Mammary epithelial cell (primary cell): ENCODE data around the gene HMCN2.

Source experiments
- EZH2 ChIP-seq: IDR thresholded peaks from 2 replicates; pipeline ENCODE4 v1.6.1; 2012; ENCODE audit warnings: low read length, inconsistent platforms, borderline replicate concordance
- TF ChIP-seq, protein P1 (sequence below), 2 donors: IDR thresholded peaks in 1 of 2; conservative IDR thresholded peaks in 1 of 2; 2 replicates each; pipeline ENCODE4 v1.5.1; 2011 to 2012; ENCODE audit warnings: inconsistent platforms in 2 of 2, low read length in 2 of 2, mild to moderate bottlenecking in 2 of 2, control low read depth in 1 of 2, low read depth in 1 of 2; ENCODE audit not compliant: insufficient read depth in 1 of 2; ENCODE audit errors: extremely low read depth in 1 of 2

DNA sequence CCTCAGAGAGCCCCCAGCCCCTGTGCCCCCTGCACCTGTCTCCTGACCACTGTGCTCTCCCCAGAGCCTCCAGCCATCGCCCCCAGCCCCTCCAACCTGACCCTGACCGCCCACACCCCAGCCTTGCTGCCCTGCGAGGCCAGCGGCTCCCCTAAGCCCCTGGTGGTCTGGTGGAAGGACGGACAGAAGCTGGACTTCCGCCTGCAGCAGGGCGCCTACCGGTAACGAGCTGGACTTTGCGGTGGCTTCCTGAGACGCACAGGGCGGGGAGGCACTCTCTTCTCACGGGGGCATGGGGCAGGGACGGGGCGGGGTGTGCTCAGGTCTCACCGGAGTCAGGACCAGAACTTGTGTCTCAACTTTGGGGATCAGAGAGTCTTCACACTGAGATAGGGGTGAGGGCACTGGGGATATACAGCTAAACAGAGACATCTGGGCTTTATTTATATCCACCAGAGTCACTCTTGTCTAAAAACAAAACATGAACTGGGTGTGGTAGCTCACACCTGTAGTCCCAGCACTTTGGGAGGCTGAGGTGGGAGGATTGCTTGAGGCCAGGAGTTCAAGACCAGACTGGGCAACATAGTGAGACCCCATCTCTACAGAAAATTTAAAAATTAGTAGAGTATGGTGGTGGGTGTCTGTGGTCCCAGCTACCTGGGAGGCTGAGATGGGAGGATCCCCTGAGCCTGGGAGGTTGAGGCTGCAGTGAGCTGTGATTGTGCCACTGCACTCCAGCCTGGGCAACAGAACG, 133.1 kb downstream of the HMCN2 start:
- TF ChIP-seq, protein P1, sequence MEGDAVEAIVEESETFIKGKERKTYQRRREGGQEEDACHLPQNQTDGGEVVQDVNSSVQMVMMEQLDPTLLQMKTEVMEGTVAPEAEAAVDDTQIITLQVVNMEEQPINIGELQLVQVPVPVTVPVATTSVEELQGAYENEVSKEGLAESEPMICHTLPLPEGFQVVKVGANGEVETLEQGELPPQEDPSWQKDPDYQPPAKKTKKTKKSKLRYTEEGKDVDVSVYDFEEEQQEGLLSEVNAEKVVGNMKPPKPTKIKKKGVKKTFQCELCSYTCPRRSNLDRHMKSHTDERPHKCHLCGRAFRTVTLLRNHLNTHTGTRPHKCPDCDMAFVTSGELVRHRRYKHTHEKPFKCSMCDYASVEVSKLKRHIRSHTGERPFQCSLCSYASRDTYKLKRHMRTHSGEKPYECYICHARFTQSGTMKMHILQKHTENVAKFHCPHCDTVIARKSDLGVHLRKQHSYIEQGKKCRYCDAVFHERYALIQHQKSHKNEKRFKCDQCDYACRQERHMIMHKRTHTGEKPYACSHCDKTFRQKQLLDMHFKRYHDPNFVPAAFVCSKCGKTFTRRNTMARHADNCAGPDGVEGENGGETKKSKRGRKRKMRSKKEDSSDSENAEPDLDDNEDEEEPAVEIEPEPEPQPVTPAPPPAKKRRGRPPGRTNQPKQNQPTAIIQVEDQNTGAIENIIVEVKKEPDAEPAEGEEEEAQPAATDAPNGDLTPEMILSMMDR (conservative IDR thresholded peaks at IDR 0.05 in 1 of 2, IDR thresholded peaks at IDR 0.05 in 1 of 2; ENCODE audit: extremely low read depth in 1 of 2, insufficient read depth in 1 of 2, low read depth in 1 of 2, low read length in 2 of 2), result no peak
- no peak for TF ChIP-seq EZH2
